ENCODE measurements around the gene FER1L5. TPM values are rescaled to one million over a fixed set of nuclear protein-coding genes. Genes with fewer than 3 reads are reported as not detected.

Gene FER1L5
- total and polyA plus RNA-seq, 2 of the 8 experiments (the other 6 are each of a cell fraction or from before 2014, with no cell fraction given) = 0.23 to 0.88 TPM

GRCh38 chr2:96729748-96730147 lies 87.2 kb downstream of the FER1L5 start:
- Histone ChIP-seq H3K9ac (replicated peaks in 1 of 4; ENCODE audit: extremely low read depth in 1 of 4, low read depth in 3 of 4, low read length in 3 of 4) (no peak overlapping the region), H3K79me2 (ENCODE audit: control insufficient read depth in 1 of 2, insufficient read depth in 2 of 2, low read length in 2 of 2) (no peaks in the 10 kb centered on the region), H4K5ac (ENCODE audit: insufficient read length, low read depth, low read length) (no peak overlapping the region), H3K56ac (replicated peaks; ENCODE audit: insufficient read length, low read depth, low read length) (no peak overlapping the region), H3K4me3 (ENCODE audit: extremely low read depth in 1 of 4, insufficient read depth in 2 of 4, low read depth in 3 of 4, low read length in 4 of 4) (no peak overlapping the region), H3K4me2 (ENCODE audit: insufficient read depth in 1 of 2, low read depth in 2 of 2, low read length in 2 of 2) (no peak overlapping the region), H3K79me1 (ENCODE audit: low read depth, low read length) (no peaks in the 10 kb centered on the region), H3K36me3 (ENCODE audit: control insufficient read depth in 2 of 4, insufficient read depth in 4 of 4, low read length in 3 of 4) (peaks cover 10 to 62% (median 45%) of the 10 kb centered on the region in 4 experiments; a peak in 6 of 8 replicates), H3K27ac (ENCODE audit: low read depth, low read length) (no peak overlapping the region), H3K23ac (ENCODE audit: insufficient read length) (no peak overlapping the region), H3K18ac (ENCODE audit: extremely low read depth, low read length) (no peak overlapping the region), H3K23me2 (ENCODE audit: low read depth, low read length) (no peaks in the 10 kb centered on the region), H3K27me3 (replicated peaks in 1 of 4; ENCODE audit: control insufficient read depth in 3 of 4, extremely low read depth in 1 of 4, insufficient read depth in 3 of 4, low read length in 3 of 4) (no peaks in the 10 kb centered on the region), H2BK120ac (replicated peaks; ENCODE audit: low read depth, low read length) (no peak overlapping the region), H3K14ac (ENCODE audit: insufficient read length) (no peak overlapping the region), H3K4ac (replicated peaks; ENCODE audit: insufficient read length, low read depth, low read length) (no peak overlapping the region), H2BK12ac (ENCODE audit: low read depth, low read length) (no peak overlapping the region), H2BK5ac (ENCODE audit: low read depth, low read length) (no peak overlapping the region), H3K9me3 (ENCODE audit: insufficient read depth in 2 of 2, low read depth in 1 of 2, low read length in 1 of 2) (no peaks in the 10 kb centered on the region), H2BK15ac (ENCODE audit: low read length) (no peak overlapping the region), H3K4me1 (replicated peaks in 1 of 4; ENCODE audit: control insufficient read depth in 3 of 4, insufficient read depth in 4 of 4, low read length in 3 of 4) (no peaks in the 10 kb centered on the region), H4K8ac (ENCODE audit: extremely low read depth, insufficient read depth, low read length) (no peak overlapping the region), H4K91ac (replicated peaks; ENCODE audit: insufficient read length, low read length) (no peak overlapping the region), H2AFZ (ENCODE audit: low read length) (no peak overlapping the region), H2AK5ac (ENCODE audit: low read depth, low read length) (no peak overlapping the region), H2BK20ac (ENCODE audit: low read length) (no peak overlapping the region), H4K20me1 (replicated peaks in 1 of 2; ENCODE audit: control insufficient read depth in 1 of 2, insufficient read depth in 2 of 2, low read length in 2 of 2) (peaks cover 0 to 3% of the 10 kb centered on the region in 2 experiments)
- 94% methylated on average over 7 of the region's 7 CpGs; no CpG with 5 or more reads in 1 of the 2 experiments for WGBS, 2 experiments (ENCODE audit: extremely low coverage in 1 of 2, insufficient coverage in 1 of 2, insufficient read length in 1 of 2, insufficient replicate concordance in 2 of 2, low coverage in 1 of 2, low lambda C conversion rate in 2 of 2, missing lambda C conversion rate in 1 of 2)
- CTCF ChIA-PET (ENCODE audit: partially characterized antibody) = interaction anchor here (1.1 kb wide), 1 partner anchor 9 kb away, joined by 3 read pairs; no protein-coding TSS in a partner anchor
- FAIRE-seq (no peak), DNase-seq (ENCODE audit: low read depth in 1 of 2, low spot score in 2 of 2) (no peak)
- POLR2A ChIA-PET (ENCODE audit: partially characterized antibody) = interaction anchor here (0.8 to 1.0 kb wide), 2 partner anchors 10 to 16 kb away, joined by 3 to 4 read pairs; no protein-coding TSS in a partner anchor
- TF ChIP-seq NRF1 (IDR thresholded peaks at IDR 0.05; ENCODE audit: low read depth, low read length) = no peak
- no peak for TF ChIP-seq RNF2 (IDR thresholded peaks at IDR 0.05; ENCODE audit: borderline replicate concordance, low read depth, low read length, missing control alignments, poor library complexity, severe bottlenecking)
- no peak for TF ChIP-seq SIX5 (IDR thresholded peaks at IDR 0.05; ENCODE audit: low read depth, low read length)
- TF ChIP-seq ZNF274 (IDR thresholded peaks at IDR 0.05; ENCODE audit: borderline replicate concordance, extremely low read depth, low read length) = no peak
- TF ChIP-seq BCL11A (IDR thresholded peaks at IDR 0.05; ENCODE audit: low read depth in 2 of 2, low read length in 2 of 2) = no peak
- TF ChIP-seq RXRA (IDR thresholded peaks at IDR 0.05; ENCODE audit: insufficient read depth, low read depth, low read length) = no peak
- TF ChIP-seq CTBP2 (IDR thresholded peaks at IDR 0.05; ENCODE audit: borderline replicate concordance, insufficient read depth, insufficient read length, low read length) = no peak
- TF ChIP-seq KDM5A (IDR thresholded peaks at IDR 0.05; ENCODE audit: low read length) = no peak
- TF ChIP-seq CREB1 (IDR thresholded peaks at IDR 0.05) = no peak
- TF ChIP-seq CEBPB (IDR thresholded peaks at IDR 0.05; ENCODE audit: low read depth, low read length) = no peak
- no peak for TF ChIP-seq CHD1 (IDR thresholded peaks at IDR 0.05; ENCODE audit: low read depth, low read length)
- TF ChIP-seq ATF2 (IDR thresholded peaks at IDR 0.05; ENCODE audit: low read length) = no peak
- no peak for TF ChIP-seq POU5F1 (IDR thresholded peaks at IDR 0.05; ENCODE audit: low read depth, low read length)
